Activated CD4-positive, alpha-beta T cell treated with anti-CD3 and anti-CD28 coated beads, Interleukin-2, amount 50 U/mL, for 48 hours (primary cell): ENCODE data around the gene TCF19.
A peak's percentile ranks its signal among the peaks of the same experiment; 100 is the strongest.

Experiments used
- DNase-seq, 2 experiments: peaks; one replicate each; pipeline ENCODE4 v3.0.0-alpha.2; 2020

The TCF19 gene, protein sequence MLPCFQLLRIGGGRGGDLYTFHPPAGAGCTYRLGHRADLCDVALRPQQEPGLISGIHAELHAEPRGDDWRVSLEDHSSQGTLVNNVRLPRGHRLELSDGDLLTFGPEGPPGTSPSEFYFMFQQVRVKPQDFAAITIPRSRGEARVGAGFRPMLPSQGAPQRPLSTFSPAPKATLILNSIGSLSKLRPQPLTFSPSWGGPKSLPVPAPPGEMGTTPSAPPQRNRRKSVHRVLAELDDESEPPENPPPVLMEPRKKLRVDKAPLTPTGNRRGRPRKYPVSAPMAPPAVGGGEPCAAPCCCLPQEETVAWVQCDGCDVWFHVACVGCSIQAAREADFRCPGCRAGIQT

DNA sequence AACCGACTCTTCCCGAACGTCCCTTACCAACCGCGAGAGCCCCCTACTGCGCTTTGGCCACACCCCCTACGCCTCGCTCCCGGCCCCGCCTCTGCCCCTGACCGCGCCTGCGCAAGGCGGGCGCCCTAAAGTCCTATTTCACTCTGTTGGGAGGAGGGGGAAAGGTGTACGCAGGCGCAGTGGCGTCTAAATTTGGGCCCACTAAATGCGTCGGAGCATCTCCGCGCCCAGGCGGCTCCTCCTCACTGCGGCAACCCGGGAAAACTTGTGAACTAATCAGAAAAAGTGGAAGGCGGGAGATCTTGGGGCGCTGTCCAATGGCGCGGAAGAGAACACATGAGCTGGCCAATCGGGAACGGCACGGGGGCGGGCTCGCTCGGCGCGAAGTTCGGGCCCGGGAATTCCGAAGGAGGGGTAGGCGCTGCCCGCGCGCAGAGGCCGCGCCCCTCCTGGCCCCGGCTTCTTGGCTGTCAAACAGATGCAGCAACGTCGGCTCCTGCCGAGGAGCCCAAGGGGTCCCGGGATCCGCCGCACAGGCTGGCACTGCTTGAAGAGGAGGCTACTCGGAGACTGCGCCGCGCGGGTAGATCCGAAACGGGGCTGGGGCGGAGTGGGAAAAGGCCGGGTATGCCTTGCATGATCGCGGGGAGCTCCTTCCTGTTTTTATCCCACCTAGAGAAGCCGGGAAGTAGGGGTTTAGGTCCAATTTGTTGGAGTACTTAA, at the start of gene TCF19:
Gene TCF19 (plus strand): TSS at position 450 of the 723 bp plus-strand sequence. CDS start 881 bp downstream, outside the sequence.
- DNase-seq: peak; percentile 99

DNA sequence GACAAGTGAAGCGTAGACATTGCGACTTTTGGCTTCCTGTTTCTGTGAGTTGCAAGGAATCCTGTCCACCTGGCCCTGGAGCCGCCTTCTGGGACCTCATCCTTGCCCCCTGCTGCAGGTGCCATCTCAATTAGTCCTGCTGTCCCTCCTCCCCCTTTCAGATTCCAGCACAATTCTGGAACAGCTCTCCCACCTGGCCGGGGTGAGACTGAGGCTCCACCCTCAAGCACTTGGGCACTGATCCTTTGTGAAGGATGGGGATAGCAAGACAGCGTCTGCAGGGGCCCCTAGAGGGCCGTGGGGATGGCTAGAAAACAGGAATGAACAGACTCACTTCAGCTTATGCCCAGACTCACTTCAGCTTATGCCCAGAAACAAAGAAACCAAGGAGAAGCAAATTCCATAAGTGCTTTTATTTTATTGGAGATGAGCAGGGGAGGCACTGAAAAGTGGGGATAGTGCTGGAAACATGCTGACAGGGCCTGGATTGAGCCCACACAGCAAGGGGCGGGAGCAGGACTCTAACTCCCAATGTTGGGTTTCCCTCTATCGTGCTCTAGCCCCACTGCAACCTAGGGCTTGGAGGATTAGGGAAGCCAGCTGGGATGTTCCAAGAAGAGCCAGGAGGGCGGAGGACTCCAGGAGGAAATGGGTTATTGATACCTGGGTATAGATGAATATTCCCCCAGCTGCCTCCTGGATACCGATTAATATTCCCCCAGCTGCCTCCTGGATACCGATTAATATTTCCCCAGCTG, 47.4 kb upstream of the TCF19 start:
- no peak for DNase-seq

DNA sequence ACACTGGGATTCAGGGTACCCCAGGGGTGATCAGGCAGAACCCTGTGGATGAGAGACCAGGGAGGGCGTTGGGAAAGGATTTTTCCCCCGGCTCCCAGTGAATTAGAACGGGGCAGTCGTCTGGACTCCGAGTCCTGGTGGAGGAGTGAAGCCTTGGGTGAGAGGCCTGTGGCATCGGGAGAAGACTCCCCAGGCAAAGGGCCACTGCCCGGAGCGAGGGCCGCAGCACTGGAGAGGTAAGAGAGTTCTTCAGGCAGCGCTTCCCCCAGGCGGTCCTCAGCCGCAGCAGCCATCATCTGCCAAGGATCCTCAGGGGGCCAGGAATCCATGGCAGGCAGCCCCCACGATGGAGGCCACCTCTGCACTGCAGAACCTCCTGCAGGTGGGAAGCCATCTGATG, 46.7 kb upstream of the TCF19 start:
- DNase-seq: no peak

DNA sequence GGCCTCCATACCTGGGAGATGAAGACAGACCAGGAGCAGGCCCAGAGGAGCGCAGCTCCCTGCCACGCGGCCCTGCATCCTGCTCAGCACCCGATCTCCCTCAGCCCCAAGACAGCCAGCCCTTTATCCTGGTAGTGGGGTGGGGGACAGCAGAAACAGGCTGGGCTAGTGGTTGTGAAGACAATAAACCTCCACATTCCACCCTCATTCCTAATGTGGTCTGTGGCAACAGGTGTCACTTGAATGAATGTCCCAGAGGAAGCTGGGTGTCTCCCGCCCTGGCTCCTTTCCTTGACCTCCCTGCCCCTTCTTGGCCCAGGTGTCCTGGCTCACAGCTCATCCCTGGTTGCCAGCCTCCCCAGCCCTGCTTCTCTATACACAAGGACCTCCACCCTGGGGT, 45.9 kb upstream of the TCF19 start, which contains the start of gene C6orf15:
Gene C6orf15 (minus strand): TSS at position 98 of the 400 bp plus-strand sequence. CDS start 20 bp downstream, at position 78.
- no peak for DNase-seq

DNA sequence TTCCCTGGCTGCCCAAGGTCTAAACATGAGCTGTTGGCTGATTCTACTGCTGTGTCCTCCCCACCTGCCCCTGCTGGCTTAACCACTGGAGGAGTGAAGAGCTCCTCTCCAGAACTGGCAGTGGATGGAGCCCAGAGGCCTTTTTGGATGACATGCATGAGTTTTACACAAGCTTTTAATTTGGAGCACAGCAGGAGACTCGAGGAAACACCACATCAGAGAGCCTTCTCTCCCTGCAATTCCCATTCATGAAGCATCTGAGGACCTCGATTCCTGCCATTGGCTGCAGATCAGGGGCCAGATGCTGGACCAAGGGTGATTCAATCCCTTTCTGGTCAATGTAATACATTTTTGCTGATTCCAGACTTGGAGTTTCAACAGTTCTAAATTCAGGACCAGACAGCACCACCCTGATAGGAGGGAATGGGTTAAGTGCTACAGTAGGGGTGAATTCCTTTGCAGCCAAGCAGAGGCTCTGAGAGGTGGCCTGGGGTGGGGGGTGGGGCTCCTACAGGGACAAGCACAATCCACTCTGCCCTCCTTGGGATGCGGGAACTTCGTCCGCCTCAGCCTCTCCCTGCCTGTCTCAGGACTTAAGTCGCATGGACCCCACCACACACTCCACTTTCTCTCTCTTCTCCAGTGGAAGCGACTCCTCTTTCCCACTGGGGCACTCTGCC, 44.4 kb upstream of the TCF19 start:
- DNase-seq: no peak

DNA sequence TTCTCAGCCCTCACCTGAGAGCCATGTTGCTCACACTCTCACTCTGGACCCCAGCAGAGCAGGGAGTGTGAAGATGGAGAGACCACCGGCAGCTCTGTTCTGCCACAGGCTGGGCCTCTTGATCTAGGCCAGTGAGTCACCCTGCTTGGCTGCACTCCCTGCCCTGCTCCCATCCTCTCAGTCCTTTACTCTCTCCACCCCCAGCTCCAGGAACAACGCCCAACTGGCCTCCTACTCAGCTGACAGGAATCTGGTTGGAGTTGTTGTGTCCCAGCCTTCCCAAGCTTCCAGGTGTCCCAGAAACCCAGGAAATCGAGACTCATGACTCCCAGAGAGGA, 43.9 kb upstream of the TCF19 start, which contains the start of gene PSORS1C1:
Gene PSORS1C1 (plus strand): TSS at position 260 of the 338 bp plus-strand sequence. CDS start 14,833 bp downstream, outside the sequence.
- no peak for DNase-seq

DNA sequence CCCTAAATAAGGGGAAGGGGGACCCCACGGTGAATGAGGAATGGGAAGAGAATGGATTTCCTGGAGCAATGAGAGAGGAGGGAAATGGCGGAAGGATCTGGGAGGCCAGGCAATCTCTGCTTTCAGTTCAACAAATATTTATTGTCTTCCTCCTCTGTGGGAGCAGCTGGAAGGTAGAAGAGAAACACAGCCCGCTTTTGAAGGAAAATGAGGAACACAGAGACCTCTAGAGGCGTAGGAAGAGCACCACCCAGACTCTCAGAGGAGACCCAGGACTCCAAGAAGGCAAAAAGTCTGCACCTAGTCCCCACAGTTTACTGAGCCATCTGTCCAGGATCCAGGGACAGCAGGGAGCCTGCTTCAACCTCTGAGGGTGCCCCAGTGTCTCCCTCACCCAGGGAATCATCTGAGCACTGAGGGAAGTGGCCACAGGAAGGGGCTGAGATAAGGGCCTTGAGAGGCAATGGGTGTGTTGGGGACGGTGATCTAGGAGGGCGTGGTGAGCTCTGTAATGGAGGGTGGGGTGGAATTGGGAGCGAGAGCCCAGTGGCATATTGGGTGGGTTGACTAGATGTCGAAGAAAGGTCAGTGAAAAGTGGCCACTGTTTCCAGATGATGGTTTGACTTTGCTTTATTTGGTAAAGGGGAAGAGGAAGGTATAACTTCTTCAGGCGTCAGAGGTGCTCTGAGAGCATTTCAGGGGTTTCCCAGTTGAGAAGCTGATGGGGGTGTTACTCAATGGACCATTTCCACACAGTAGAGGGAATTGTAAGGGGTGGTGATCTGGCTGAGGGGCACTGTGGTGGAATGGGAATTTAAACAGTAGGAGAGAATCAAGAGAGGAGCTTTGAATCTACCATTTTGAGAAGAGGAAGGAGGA, 43.2 kb upstream of the TCF19 start:
- no peak for DNase-seq

DNA sequence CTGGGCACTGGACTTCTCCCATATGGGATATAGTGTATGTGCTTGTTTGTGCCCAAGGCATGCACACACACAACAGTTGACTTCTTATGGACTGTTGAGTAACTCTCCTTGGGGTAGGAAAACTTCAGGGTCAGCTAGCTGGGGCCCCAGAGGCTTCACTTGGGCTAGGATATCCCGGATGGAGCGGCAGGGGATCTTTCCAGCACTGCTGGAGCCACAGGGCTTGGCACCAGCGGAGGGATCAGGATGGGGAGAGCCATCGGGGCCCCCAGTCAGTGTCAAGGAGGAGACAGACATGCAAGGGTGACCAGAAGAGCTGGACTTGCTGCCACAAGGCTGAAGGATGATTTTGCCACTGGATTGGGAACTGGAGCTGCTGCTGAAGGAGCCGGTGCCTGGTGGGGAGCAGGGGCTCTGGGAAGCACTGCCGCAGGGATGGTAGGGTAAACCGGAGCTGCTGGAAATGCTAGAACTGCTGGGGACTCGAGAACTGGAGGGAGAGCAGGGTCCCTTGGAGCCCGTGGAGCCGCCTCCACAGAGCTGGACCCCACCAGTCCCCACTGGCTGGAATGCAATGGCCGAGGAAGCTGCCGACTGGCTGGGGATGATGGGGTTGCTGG, 42.3 kb upstream of the TCF19 start:
- DNase-seq: no peak

DNA sequence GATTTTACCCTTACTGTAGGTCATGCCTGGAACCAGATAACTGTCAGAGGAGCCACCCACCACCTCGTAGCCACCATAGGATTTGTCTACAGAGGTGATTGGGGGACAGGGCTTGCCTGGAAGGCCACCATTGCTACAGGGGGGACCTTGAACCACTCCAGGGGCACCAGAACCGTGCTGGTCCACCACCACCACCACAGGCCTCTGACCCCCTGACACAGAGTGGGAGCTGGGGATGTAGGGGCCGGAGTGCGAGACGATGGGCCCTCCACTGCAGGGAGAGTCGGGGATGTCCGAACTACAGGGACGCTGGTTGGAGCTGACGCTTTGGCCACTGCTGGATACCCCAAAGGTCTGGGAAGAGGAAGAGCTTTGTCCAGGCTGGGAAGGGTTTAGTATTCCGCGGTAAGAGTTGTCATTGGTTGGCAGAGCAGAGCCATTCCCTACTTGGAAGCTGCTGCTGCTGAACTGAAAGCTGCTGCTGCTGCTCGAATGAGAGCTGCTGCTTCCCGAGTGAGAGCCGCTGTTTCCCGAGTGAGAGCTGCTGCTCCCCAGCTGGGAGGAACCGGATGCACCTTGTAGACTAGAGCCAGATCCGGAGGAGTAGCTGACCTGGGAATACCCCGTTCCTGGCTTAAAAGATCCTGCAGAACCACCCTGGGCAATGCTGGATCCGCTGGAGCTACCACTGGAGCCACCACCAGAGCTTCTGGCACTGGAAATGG, 41.6 kb upstream of the TCF19 start:
- DNase-seq: no peak

DNA sequence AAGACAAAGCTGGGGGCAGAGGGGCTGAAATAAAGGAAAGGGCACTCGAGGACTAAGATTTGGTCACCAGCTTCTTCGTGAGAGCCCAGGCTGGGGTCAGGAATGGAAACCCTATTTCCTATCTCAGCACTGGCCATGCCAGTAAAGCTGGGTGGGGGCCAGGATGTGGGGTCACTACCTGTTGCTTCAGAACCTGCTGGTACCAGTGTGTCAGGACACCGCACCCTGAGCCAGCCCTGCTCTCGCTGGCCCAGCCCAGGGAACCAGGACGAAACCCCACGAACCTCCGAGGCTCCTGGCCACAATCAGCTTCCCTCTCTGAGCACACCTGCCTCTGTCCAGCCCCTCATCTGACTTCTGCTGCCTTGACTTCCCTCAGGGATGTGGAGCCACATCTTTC, 40.2 kb upstream of the TCF19 start:
- no peak for DNase-seq

DNA sequence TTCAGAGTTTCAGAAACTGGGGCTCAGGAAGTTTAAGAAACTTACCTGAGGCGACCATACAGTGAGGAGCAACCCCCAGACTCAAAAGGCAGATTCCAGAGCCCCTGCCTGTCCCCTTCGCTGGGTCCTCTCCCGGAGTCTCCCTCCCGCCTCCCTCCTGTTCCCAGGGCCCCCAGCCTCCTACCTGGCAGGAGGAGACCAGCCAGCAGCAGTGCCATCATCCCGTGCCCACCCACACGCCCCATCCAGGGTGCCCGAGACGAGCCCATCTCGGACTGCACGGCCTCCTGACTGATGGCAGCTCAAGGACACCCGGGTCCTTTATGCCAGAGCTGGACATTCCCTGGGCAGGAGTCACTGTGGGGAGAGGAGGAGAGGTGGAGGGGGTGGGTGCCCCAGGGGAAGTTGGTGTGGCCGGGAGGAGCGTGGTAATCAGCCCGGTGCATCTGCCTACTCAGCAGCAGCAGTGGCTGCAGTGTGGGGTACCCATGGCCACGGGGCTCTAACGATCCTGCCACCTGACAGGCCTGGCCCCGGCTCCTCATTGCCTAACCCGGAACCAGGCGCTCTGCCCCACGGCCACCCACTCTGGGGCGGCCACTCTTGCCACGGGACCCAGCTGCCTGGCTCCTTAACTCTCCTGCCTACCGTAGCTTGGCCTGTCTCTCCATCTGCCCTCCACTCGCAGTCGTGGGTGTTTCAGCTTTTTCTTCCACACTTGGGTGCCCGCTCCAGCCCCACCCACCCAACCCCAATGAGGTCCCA, 38.1 kb upstream of the TCF19 start, which contains the start of gene CDSN:
Gene CDSN (minus strand): TSS at position 296 of the 765 bp plus-strand sequence. CDS start 27 bp downstream, at position 269.
- DNase-seq: no peak

DNA sequence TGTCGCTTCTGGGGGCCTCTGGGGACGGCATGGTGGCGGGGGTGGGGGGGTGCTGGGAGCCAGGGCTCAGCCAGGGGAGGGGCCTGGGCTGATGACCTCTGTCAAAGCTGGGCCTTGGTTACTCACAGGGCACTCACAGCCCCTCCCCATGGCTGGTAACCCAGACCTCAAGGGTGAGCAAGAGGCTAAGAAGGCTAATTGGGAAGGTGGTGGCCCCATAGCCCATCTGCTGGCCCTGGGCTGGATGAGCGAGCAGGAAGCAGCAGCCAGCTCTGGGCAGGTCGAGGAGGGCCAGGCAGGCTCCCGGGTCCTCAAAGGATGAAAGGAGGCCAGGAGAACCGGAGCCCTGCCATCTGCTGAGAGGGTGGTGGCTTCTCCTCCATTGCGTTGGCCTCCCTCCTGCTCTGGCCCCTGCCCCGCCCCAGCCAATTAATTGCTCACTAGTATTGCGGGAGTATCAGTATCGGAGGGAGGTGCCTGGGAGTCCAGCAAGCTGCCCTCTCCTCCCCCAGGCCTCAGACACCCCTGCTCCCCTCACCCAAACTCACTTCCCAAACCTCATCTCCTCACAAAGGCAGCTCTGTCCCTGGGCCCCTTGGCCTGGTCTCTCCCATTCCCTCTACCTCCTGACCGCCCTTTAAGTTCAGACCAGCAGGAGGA, 37.1 kb upstream of the TCF19 start:
- DNase-seq: no peak

DNA sequence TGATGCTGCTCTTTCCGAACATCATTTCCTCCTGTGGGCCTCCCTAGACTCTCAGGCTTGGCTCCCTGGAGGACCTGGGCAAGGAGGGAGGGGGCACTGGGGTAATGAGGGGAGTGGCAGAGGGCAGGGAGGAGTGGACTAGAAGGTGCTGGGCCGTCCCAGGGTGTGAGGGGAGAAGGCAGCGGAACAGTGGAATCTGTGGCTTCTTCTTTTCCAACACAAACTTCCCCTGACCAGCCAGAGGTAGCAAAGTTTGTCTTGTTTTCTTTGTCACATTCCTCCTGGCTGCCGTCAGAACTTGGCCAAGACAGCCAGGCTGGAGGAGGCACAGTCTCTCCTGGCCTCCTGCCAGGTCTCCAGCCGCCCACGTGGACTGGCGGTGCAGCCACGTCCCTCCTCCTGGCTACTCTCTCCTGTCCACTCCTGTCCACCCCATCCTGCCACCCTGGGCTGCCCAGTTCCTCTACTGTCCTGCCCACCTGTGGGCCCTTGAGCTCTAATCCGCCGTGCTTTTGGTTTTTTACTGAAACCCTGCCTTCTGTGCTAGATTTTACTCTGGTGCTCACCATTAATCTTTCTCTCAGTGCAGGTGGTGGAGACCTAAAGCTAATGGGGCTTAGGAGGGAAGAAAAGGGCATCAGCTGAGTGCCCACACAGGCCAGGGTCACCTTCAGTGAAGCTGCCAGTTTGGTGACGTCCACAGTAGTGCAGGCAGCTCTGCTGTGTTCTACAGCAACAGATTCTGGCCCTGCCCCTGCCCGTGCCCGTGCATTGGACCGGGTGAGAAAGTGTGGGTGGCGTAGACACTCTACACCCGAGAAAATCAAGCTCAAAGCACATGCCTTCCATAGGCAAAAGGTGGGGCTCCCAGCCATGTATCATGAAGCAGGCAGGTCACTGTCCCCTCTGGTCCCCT, 35.3 kb upstream of the TCF19 start:
- no peak for DNase-seq

DNA sequence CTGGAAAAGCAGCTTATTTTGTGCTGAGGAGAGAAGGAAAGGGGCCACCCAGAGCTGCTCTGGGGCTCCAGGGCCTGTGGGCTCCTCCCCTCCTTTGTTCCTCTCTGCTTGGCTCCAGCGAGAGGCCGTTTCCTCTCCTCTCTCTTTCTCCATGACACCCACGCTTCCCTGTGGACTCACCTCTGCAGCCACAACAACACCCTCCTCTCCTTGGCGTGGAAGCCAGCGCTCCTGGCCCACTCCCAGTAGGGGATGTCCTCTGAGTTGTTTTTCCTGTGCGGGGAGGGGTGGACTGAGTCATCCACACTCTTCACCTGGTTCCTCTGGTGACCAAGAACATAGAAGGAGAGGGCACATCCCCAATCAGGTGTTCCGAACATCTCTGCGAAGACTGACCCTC, 33.2 kb upstream of the TCF19 start:
- DNase-seq: no peak

DNA sequence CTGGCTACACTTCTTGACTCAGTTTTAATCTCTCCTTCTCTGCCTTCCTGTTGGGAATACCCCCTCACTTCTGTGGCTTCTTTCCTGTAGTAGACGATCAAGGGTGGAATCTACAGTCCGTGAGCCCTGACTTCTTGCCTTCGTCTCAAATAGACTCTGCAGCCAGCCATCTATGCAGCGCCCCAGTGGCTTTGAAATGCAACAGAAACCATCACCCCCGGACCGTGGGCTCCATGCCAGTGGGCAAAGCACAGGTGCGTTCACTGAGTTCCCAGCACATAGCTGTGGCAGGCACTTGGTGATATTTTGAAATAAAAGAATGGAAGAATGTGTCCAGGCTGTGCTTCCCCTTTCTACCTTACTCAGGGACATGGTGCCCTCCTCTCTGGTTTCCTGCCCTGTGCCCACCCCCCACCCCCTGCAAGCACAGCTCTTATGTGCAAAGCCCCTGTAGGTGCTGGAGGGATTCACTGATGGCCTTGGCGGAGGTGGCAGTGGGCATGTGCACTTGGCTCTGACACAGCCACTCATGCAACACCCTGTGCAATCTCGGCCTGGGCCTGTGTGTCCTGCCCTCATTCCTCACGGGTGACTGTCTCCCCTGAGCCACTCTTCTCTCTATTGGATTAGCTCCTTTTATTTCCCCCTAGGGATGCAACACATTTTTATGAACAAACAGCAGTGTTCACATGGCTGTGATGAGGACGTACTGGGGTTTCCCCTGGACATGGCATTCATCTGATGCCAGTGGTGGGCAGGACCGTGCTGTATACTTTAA, 32.6 kb upstream of the TCF19 start:
- no peak for DNase-seq

DNA sequence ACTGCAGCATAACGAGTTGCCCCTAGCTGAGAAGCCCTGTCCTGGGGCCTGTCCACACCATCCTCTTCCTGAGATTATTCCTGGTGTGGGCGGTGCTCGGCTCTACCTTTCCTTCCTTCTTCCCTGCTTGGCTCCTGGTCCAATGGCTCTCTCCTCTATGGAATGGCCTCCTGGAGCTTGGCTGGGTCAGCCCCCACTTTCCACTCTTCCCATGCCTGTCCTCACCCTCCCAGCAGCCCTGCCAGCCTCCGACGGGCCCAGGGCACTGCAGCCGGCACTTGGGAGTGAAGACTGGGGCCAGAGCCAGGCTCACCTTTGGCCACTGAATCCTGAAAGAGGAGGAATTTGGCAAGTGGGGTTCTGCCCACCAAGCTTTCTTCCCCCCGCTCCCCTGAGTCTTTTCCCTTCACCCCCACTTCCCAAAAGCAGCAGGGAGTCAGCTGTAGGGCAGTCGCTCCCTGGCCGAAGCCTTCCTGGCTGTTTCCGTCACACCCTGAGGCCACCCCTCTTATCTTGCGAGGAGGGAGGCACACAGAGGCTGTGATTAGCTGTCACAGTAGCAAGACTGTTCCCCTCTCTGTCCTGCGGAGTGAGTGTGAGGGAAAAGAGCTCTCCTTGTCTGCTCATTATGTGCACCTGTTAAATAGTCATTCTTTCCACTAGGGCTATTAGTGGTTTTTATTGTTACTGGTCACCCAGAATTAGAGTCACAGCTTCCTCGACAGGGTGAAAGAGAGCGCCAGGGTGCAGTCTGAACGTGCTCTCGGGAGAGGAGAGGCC, 31.8 kb upstream of the TCF19 start:
- no peak for DNase-seq
